Gastrocnemius medialis (tissue), 4 donors: Measurements from ENCODE around the gene CYSLTR2.

Experiments
- POLR2A ChIP-seq, 2 donors: fragments of 450-650 bp; IDR thresholded peaks; one replicate each; pipeline ENCODE4 v1.6.1; 2017; ENCODE audit warnings: antibody characterized with exemption in 2 of 2, mild to moderate bottlenecking in 2 of 2, moderate library complexity in 2 of 2
- TF ChIP-seq, protein P1 (sequence below), 5 experiments: fragments of 450-650 bp in 3 of 5; fragments of 200-600 bp in 2 of 5; sonication (generic) in 2 of 5; IDR thresholded peaks in 4 of 5; conservative IDR thresholded peaks in 1 of 5; 1 replicate in 4 of 5; 2 replicates in 1 of 5; pipeline ENCODE4 v1.5.1; 2016 to 2019; ENCODE audit warnings: antibody characterized with exemption in 5 of 5, mild to moderate bottlenecking in 3 of 5, moderate library complexity in 3 of 5

DNA sequence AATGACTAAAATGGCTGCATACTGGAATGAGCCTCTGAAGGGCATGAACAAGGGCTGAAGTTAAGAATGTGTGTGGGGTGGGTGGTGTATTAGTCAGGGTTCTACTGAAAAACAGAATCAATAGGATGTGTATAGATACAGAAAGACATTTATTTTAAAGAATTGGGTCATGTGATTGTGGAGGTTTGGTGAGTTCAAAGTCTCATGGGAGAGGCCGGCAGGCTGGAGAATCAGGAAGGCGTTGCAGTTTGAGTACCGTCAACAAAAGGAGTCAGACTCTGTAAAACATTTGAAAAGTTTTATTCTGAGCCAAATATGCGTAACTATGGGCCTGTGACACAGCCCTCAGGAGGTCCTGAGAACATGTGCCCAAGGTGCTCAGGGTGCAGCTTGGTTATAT is 24.5 kb upstream of the CYSLTR2 start:
- TF ChIP-seq, protein P1, sequence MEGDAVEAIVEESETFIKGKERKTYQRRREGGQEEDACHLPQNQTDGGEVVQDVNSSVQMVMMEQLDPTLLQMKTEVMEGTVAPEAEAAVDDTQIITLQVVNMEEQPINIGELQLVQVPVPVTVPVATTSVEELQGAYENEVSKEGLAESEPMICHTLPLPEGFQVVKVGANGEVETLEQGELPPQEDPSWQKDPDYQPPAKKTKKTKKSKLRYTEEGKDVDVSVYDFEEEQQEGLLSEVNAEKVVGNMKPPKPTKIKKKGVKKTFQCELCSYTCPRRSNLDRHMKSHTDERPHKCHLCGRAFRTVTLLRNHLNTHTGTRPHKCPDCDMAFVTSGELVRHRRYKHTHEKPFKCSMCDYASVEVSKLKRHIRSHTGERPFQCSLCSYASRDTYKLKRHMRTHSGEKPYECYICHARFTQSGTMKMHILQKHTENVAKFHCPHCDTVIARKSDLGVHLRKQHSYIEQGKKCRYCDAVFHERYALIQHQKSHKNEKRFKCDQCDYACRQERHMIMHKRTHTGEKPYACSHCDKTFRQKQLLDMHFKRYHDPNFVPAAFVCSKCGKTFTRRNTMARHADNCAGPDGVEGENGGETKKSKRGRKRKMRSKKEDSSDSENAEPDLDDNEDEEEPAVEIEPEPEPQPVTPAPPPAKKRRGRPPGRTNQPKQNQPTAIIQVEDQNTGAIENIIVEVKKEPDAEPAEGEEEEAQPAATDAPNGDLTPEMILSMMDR (IDR thresholded peaks at IDR 0.05 in 4 of 5, conservative IDR thresholded peaks at IDR 0.05 in 1 of 5): no peak
- no peak for TF ChIP-seq POLR2A (IDR thresholded peaks at IDR 0.05)
